ENCODE measurements around the gene TRAF3. TPM values are rescaled to one million over a fixed set of nuclear protein-coding genes. Genes with fewer than 3 reads are reported as not detected.

The TRAF3 gene
- total RNA-seq, 1 experiment from 2014 or later, result 37.6 TPM

DNA sequence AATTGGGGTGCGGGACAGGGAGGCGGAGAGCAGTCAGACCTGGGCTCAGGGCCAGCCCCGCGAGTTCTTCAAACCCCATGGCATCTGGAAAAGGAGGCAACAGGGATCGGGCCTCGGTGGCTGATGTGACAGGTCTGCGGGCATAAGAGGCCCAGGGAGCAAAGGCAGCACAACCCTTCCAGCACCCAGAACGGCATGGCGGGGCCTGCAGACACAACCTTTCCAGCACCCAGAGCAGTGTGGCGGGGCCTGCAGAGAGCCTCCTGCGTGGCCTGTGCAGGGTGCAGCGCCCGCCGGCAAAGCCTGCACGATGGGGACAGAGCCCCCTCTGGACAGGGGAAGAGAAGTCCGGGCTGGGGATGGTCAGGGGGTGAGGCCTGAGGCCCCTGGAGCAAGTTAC is 26.2 kb upstream of the TRAF3 start:
- Histone ChIP-seq H3K27ac (ENCODE audit: low read length) (no peak overlapping the region), H3K4me3 (ENCODE audit: low read depth in 2 of 2, low read length in 2 of 2) (no peak overlapping the region), H3K9me3 (ENCODE audit: control insufficient read depth, insufficient read depth, low read depth, low read length) (no peaks in the 10 kb centered on the region), H3K4me1 (ENCODE audit: control insufficient read depth, insufficient read depth, low read length) (no peaks in the 10 kb centered on the region), H3K36me3 (ENCODE audit: control insufficient read depth, insufficient read depth, low read length) (no peaks in the 10 kb centered on the region), H3K27me3 (ENCODE audit: control insufficient read depth, insufficient read depth, low read length) (no peaks in the 10 kb centered on the region)
- no TSS peak for BruUV-seq (replicated peaks)
- TF ChIP-seq, protein P1, sequence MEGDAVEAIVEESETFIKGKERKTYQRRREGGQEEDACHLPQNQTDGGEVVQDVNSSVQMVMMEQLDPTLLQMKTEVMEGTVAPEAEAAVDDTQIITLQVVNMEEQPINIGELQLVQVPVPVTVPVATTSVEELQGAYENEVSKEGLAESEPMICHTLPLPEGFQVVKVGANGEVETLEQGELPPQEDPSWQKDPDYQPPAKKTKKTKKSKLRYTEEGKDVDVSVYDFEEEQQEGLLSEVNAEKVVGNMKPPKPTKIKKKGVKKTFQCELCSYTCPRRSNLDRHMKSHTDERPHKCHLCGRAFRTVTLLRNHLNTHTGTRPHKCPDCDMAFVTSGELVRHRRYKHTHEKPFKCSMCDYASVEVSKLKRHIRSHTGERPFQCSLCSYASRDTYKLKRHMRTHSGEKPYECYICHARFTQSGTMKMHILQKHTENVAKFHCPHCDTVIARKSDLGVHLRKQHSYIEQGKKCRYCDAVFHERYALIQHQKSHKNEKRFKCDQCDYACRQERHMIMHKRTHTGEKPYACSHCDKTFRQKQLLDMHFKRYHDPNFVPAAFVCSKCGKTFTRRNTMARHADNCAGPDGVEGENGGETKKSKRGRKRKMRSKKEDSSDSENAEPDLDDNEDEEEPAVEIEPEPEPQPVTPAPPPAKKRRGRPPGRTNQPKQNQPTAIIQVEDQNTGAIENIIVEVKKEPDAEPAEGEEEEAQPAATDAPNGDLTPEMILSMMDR (IDR thresholded peaks at IDR 0.05), result no peak
- no peak for TF ChIP-seq POLR2AphosphoS5 (IDR thresholded peaks at IDR 0.05; ENCODE audit: low read depth, low read length)
- TF ChIP-seq TCF7L2 (IDR thresholded peaks at IDR 0.05; ENCODE audit: low read depth, low read length), result no peak
- TF ChIP-seq SIN3A (IDR thresholded peaks at IDR 0.05; ENCODE audit: borderline replicate concordance, insufficient read depth, low read depth, low read length), result no peak
- intact Hi-C loops (cut with micrococcal nuclease; ENCODE audit: unreplicated experiment) (no loop called here), in situ Hi-C loops (cut with HindIII; ENCODE audit: low pct_unique_long_range_greater_than_20kb, low sequenced_read_pairs) (no loop called here)
- POLR2A ChIA-PET, result no interaction called here
- CTCF ChIA-PET, result no interaction called here
- ATAC-seq (no peak), DNase-seq (ENCODE audit: low read depth, low spot score) (no peak)

DNA sequence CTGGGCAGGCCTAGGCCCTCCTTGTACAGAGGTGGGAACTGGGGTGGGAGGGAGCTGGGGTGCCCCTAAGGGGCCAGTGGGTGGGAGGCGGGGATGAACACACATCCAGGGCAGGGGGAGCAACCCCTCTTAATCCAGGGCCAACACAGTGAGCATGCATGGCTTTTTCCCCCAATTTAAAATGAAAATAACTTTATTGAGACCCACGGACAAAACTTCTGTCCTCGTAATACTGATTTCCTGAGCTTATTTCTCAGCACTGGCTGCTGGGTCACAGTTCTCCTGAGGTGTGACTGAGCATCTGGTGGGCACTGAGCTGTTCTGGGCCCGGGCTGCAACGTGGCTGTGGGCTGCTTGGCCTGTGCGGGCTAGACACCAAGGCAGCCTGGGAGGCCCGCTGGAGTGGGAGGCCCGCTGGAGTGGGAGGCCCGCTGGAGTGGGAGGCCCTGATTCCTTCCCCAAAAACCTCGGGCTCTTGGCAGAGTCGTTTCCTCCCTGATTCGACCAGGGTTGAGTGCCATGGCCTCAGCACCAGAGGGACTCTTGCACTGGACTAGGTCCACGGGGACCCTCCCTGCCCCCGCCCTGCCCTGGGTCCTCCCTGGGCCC is 24.9 kb upstream of the TRAF3 start:
- no peak for ATAC-seq
- no TSS peak for BruUV-seq (replicated peaks)
- Histone ChIP-seq H3K27ac (ENCODE audit: low read length) (no peak overlapping the region), H3K27me3 (ENCODE audit: control insufficient read depth, insufficient read depth, low read length) (no peaks in the 10 kb centered on the region), H3K4me1 (ENCODE audit: control insufficient read depth, insufficient read depth, low read length) (no peaks in the 10 kb centered on the region), H3K36me3 (ENCODE audit: control insufficient read depth, insufficient read depth, low read length) (no peaks in the 10 kb centered on the region), H3K4me3 (ENCODE audit: low read depth in 2 of 2, low read length in 2 of 2) (no peak overlapping the region), H3K9me3 (ENCODE audit: control insufficient read depth, insufficient read depth, low read depth, low read length) (no peaks in the 10 kb centered on the region)
- no peak for DNase-seq (ENCODE audit: low read depth, low spot score)
- intact Hi-C loops (cut with micrococcal nuclease; ENCODE audit: unreplicated experiment), result no loop called here
- TF ChIP-seq SIN3A (IDR thresholded peaks at IDR 0.05; ENCODE audit: borderline replicate concordance, insufficient read depth, low read depth, low read length) (no peak), POLR2AphosphoS5 (IDR thresholded peaks at IDR 0.05; ENCODE audit: low read depth, low read length) (no peak), TCF7L2 (IDR thresholded peaks at IDR 0.05; ENCODE audit: low read depth, low read length) (no peak)
- TF ChIP-seq, protein P1 (IDR thresholded peaks at IDR 0.05), result no peak
- TF ChIP-seq, protein P2, sequence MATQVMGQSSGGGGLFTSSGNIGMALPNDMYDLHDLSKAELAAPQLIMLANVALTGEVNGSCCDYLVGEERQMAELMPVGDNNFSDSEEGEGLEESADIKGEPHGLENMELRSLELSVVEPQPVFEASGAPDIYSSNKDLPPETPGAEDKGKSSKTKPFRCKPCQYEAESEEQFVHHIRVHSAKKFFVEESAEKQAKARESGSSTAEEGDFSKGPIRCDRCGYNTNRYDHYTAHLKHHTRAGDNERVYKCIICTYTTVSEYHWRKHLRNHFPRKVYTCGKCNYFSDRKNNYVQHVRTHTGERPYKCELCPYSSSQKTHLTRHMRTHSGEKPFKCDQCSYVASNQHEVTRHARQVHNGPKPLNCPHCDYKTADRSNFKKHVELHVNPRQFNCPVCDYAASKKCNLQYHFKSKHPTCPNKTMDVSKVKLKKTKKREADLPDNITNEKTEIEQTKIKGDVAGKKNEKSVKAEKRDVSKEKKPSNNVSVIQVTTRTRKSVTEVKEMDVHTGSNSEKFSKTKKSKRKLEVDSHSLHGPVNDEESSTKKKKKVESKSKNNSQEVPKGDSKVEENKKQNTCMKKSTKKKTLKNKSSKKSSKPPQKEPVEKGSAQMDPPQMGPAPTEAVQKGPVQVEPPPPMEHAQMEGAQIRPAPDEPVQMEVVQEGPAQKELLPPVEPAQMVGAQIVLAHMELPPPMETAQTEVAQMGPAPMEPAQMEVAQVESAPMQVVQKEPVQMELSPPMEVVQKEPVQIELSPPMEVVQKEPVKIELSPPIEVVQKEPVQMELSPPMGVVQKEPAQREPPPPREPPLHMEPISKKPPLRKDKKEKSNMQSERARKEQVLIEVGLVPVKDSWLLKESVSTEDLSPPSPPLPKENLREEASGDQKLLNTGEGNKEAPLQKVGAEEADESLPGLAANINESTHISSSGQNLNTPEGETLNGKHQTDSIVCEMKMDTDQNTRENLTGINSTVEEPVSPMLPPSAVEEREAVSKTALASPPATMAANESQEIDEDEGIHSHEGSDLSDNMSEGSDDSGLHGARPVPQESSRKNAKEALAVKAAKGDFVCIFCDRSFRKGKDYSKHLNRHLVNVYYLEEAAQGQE (IDR thresholded peaks at IDR 0.05; ENCODE audit: insufficient read depth in 1 of 2, low read depth in 2 of 2, low read length in 1 of 2), result no peak
- ChIA-PET POLR2A (no interaction called here), CTCF (no interaction called here)
- in situ Hi-C loops (cut with HindIII; ENCODE audit: low pct_unique_long_range_greater_than_20kb, low sequenced_read_pairs), result no loop called here

All from Panc1 (cell line).